TTC549 (cell line): ENCODE data around the gene SH2D4B.

Experiments used
- FAIRE-seq: peaks from 2 replicates; lab custom pipeline; 2012; peaks lifted over from hg19 to GRCh38; lab: Jason Lieb, UNC

SH2D4B gene

DNA sequence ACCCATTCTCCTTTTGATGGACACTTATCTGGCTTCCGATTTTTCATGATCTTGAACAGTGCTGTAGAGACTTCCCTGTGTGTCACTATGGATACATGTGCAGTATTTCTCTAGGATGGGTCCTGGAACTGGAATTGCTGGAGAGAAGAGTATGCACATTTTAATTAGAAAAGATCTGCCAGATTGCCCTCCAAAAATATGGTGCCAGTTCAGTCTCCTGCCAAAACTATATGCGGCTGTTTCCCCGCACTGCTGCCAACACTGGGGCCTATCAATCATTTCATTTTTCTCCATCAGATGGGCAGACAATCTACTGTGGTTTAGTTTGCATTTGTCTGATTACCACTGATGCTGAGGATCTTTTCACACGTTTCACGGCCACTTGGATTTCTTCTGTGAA, 105.0 kb downstream of the SH2D4B start:
- no peak for FAIRE-seq

DNA sequence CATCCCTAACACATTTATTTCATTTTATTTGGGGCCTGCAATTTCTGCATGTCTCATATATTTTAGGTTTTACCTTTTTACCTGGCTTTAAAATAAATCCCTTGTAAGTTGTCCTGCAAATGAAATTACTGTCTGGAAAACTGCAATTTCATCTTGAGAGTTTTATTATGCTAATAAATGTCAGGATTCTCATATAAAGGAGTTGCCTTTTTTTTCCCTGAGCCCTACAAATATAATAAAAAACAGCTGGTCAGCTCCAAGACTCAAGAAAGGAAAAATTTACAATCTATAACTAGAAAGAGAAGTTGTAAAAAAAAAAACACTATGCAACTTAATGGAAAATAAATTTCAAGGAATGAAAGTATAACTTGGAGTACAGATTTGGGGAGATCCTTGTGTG, 108.7 kb downstream of the SH2D4B start:
- FAIRE-seq: no peak

DNA sequence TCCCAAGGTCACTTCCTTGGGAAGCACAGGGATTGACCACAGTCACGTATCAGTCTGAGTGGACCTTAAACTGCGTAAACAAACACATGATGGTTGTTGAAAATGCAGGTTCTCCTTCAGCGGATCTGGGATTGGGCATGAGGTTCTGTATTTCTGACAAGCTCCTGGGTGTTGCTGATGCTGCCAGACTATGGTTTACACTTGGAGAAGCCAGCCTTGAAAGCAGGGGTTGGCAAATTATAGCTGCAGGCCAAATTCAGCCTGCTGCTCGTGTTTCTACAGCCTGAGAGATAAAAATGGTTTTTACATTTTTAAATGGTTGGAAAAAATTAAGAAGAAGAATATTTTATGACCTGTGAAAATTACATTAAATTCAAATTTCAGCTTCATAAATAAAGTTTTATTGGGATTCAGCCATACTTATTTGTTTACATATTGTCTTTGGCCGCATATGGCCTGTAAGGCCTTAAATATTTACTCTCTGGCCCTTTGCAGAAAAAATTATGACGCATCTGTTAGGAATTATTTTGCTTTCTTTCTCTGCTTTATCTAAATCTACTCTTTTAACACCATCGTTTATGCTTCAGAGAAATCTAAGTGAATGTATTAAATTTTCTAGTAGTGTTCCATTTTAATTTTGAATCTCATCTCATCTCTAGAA, 109.6 kb downstream of the SH2D4B start:
- FAIRE-seq: no peak

DNA sequence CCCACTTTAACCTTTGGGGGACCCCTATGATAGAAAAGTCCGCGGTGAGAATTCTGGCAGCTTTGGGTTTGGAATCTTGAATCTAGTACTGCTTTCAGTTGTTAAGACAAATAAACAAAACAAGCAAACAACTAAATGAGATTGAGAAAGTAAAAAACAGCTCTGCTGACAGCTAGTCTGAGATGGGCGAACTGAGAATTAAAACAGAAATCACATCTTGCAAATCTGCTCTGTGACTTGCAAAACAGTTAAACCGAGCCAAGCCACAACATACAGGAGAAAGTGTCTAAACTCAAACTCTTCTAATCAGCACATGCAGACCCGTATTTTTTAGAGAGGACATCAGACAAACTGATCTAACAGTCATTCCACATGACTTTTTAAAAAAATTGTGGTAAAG, 110.4 kb downstream of the SH2D4B start:
- FAIRE-seq: no peak

DNA sequence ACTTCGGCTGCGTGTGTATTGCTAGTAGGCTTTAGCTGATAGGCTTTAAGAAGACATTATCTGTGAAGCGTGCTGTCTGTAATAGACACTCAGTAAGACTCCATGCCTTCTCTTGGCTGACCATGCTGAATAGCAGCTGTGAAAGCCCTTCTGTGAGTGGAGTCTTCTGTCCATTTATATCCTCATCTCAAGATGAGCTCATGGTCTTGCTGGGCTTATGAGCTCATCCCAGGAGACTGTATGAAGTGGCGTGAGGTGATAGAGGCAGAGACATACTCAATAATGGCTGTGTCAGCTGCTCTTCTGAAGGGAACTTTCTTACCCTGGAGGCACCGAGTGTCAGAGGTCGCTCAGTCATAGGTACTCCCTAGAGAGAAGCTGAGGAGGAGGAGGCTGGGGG, 111.5 kb downstream of the SH2D4B start:
- FAIRE-seq: no peak

DNA sequence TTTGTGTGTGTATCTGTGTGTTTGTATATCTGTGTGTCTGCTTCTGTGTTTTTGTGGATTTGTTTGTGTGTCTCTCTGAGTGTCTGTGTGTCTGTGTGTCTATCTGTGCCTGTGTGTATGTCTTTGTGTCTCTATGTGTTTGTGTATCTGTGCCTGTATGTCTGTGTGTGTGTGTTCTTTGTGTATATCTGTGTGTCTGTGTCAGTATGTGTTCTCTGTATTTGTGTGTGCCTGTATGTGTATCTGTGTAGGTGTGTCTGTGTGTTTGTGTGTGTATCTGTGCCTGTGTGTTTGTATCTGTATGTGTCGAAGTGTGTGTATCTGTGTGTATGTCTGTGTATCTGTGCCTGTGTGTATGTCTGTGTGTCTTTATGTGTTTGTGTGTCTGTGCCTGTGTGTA, 118.2 kb downstream of the SH2D4B start:
- no peak for FAIRE-seq

DNA sequence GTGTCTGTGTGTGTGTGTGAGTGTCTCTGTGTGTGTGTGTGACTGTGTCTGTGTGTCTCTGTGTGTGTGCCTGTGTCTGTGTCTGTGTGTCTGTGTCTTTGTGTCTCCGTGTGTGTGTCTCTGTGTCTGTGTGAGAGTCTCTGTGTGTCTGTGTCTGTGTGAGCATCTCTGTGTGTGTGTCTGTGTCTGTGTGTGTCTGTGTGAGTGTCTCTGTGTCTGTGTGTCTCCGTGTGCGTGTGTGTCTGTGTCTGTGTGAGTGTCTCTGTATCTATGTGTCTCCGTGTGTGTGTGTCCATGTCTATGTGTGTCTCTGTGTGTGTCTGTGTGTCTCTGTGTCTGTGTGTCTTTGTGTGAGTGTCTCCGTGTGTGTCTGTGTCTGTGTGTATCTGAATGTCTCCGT, 120.4 kb downstream of the SH2D4B start:
- FAIRE-seq: no peak

DNA sequence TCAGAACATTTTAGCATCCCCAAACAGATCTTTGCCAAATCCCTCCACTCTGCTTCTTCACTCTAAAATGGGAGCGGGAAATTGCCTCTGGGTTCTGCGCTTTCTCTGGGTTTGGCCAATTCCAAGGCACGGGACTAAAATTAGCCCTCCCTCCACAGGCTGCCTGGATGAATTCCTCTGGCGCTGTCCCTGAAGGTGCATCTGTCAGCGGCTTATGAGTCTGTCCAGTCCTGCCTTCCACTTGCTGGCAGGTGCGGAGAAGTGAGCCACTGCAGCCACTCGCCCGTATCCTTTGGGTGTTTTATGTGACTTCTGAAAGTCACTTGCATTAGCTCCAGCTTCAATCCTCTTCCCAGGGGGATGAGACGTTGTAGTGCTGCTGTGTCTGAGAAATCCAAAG, 121.6 kb downstream of the SH2D4B start:
- no peak for FAIRE-seq

DNA sequence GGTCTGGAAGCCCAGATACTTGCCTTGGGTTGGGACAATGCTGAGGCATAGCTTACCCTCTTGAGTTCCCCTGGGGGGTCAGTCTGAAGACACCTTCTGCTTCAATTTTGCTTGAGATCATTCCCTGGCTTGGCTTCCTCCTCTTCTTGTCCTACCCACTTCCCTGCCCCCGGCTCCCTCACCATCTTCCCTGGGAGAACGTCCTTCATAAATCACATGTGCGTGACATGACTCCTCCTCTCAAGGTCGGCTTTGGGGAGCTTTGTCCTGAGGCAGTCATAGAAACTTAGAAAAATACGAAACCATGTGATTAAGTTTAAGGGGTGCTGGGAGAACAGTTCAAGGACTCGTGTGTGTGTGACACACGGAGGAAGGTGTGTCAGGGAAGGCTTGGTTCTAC, 122.6 kb downstream of the SH2D4B start:
- no peak for FAIRE-seq

DNA sequence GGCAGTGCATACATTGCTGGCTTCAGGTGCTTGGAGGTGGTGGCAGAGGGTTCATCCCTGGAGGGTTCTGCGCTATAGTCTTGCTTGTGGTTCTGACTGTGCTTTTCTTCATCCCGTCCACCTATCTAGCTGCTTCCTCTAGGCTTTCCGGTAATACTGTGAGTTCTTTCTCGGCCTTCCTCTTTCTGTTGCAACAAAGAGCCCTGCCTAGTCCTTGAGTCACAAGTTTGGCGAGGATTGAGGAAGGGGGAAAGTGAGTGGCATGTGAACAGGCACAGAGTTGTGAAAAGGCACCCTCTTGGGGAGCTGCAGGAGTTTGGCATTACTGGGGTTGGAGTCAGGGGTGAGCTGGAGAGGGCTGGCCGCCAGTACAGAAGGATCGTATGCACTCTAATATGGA, 123.0 kb downstream of the SH2D4B start:
- no peak for FAIRE-seq

DNA sequence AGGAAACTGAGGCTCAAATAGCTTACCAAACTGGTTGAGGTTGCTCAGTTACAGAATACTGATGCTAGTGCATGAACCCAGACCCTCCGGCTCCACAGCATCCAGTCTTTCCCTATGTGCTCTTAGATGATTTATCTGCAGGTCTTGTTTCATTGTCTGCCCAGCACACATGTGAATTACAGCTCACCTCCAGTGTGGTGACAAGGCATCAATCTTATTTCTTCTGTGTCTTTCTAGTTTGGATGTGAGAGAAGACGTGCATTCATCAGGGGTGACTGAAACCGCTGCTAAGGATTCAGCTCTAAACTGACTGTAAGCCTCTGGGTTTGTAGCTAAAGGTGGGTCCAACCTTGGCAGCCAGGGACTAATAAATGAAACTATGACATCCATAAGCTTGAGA, 123.8 kb downstream of the SH2D4B start:
- FAIRE-seq: no peak

DNA sequence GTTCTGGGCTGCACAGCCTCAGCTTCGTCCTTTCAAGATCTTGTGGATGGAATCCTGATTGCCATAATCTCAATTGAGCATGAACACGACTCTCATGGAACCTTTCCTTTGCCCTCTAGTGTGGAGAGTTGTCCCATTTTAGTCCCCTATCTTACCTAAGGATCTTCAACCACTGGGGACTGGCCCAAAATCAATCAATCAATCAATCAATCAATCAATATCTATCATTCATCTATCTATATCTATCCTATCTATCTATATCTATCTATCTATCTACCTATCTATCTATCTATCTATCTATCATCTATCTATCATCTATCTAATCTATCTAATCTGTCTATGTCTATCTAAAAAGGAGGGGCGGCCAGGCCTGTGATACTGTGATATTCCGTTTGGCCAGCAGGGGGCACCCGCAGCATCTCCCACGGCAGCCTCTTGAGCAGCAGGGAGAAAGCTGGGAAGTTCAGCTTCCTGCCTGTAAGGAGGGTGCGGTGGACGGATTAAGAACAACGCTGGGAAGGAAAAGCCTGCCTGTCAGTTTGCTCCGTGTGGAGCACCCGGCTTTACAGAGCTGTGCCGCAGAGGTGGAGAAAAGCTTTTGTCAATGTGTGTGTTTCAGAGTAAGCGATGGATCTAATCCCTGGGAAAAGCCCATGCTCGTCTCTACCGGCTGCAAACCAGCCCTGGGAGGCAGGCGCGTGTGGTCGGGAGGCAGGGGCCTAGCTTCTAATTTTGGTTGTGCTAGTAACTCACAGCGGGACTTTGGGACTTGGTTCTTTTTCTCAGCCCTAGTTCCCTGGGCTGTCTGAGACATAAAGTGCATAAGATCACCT, 124.9 kb downstream of the SH2D4B start:
- FAIRE-seq: no peak

DNA sequence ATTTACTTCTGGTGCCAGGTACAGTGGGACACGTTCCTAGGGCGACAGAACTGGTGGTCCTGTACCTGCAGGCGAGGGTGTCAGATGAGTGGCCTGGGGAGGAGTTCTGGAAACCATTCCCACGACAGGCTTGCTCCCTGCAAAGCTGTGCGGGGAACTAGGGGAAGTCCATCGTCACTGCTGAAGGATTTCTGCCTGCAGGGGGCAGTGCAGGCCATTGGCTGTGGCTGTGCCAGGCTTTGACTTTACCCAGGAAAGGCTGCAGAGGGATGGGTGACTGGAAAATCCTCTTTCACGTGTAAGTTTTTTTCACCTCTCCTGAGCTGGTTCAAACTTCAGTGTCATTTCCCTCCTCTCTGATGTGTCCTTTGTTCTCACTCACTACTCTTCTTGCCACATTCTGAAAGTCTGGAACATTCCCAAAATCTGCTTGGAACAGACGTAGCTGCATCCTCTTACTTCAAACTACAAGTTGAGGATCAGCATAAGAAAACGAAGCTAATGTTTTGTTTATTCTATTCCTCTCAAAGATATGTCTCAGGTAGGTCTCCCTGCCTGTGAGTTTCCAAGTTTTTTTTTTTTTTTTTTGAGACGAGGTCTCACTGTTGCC, 126.5 kb downstream of the SH2D4B start:
- FAIRE-seq: no peak

DNA sequence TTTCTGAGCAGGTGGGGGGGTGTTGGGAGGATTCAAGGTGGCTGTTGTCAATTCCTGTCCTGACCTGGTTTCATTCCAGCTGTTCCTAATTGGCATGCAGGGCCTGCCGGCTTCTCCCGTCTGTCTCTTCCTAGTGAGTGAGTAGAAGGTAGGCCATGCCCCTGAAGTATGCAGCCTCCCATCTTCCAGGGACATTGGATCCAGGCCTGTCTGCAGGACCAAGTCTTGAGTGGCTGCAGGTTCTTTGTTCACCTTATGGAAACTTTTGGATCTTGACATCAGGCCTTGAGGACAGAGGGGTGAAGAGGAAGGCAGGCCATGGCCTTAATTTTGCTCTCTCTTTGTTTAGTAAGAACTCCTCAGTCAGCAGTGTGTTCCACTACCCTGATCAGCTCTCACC, 131.8 kb downstream of the SH2D4B start:
- no peak for FAIRE-seq

DNA sequence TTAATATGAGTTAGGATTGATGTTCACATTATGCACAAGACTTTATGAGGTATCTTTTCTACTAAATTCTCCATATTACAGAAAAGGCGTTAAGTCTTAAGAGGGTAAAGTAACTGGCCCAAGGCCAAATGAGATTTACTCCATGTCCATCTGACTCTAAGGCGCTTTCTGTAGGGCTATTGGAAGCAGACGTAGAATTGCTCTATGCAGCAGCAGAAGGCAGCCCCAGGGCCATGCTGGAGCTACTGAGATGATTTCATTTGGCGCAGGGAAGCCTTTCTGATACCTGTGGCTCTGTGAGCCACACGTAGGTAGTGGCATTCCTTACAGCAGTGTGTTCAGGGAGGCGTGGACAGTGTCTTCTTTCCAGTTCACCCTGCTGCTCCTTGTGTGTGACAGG, 133.1 kb downstream of the SH2D4B start:
- FAIRE-seq: no peak

DNA sequence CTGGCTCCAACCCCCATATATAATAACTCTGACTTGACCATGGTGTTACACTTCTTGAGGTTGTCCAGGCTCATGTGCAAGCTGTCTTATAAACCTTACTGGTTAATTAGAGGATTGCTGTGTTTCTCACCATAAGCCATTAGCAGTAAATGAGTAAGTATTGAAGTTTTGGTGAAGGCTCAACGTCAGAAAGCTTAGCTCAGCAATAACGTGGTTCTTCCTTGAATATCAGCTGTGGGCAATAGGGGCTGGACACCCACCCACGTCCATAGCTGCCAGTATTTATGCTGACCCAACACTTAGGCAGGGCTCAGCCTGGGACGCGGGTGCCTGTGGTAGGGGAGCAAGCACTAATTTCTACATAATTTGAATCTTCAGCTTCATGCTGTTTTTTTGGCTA, 134.1 kb downstream of the SH2D4B start:
- no peak for FAIRE-seq

DNA sequence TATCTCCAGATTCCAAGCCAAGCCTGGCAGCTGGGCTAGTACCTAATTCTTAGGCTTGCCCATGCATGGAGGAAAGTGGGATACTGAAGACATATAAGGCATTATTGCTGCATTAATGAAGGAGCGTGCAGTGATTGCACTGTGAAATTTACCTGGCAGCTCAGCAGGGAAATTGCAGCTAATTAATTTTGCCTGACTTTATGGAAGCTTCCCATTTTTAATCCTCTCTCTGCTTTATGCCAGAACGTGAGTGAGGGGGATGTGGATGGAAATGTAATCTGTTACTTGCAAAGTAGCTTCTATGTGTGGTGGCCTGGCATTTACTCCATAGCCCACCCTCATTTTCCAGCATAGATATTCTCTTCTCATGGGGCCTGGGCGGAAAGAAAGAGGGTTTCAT, 134.9 kb downstream of the SH2D4B start:
- FAIRE-seq: no peak

DNA sequence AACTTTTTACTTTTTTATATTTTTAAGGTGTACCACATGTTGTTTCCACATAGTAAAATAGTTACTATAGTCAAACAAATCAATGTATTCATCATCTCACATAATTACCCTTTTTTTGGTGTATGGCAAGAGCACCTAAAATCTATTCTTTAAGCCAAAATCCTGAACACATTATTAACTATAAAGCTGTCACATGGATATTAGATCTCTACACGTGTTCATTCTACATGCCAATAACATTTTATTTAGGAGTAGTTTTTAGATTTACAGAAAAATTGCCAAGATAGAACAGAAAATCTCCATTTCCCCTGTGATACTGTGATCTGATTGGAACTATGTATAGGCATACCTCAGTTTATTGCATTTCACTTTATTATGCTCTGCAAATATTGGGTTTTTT, 137.1 kb downstream of the SH2D4B start:
- no peak for FAIRE-seq

DNA sequence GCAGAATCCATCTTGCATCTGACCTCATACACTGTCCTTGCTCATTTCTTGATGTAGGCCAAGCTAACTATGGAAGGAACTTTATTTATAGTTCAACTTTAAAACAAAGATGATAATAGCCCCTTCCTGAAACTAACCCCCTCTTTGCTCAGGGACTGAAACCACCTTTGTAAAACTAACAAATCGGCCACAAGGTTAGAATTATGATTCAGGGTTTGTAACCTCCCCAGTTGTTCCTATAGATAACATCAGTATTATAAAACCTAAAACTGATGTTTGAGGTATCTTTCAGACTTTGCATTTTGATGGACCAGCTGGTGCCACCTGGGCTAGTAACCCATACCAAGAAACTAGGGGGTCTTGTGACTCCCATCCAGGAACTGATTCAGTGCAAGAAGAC, 143.4 kb downstream of the SH2D4B start:
- no peak for FAIRE-seq

DNA sequence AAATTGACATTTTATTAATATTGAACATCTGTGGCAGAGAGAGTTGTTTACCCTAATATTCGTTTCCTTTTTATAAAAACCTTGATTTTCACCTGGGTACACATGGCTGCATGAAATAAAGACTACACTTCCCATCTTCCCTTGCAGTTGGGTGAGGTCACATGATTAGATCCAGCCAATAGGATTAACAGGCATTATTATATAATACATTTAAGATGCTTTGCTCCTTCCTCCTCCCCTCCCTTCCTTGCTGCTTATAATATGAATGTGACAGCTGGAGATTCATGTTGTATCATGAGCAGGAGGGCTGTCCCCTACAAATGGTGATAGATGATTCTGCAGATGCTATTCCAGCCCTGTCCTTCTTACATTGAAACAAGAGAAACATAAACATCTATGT, 146.6 kb downstream of the SH2D4B start:
- FAIRE-seq: peak; percentile 3

DNA sequence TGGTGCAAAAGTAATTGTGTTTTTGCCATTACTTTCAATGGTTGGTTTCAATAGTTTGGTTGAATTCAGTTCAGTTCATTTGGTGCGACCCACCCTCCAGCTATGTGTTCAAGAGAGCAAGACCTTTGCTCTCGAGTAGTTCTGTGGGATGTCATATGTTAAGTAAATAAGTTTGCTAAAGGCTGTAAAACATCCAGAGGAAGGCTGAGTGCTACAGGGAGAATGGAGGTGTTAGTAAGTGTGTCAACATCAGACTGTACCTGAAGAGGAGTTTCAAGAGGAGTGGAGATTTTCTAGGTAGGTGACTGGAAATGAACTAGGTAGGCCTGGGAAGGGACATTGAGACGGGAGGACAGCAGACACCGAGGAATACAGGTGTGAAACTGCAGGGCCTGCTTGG, 147.7 kb downstream of the SH2D4B start:
- FAIRE-seq: no peak

DNA sequence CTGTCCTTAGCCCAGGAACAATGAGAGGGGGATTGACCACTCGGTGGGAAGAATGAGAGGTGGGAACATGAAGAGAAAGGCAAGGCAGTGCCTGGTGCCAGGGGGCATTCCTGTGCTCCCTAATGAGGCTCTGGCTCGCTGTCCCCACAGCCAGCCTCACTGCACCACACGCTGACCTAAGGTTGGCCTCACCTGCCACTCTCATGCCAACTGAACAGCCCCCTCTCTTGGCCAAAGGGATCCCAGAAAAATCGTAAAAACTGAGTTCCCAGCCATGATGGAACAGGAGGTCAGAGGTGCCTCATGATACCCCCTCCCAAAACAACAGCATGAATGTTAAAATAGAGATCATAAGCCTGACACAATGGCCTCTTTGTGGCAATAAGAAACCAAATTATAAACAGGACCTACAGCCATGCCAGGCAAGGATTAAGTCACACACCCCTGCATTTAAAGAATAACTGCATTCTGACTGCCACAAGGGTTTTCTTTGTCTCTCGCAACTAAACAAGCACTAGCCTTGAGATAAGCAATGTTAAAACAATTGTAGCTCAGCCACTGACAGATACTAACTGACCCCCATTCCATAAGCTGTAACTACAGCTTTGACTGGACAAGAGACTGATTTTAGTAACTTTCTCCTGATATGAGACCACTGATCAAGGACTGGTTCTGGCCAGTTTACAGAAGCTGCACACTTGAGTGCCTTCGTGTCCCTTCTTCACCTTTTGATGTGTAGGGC, 149.2 kb downstream of the SH2D4B start:
- no peak for FAIRE-seq

DNA sequence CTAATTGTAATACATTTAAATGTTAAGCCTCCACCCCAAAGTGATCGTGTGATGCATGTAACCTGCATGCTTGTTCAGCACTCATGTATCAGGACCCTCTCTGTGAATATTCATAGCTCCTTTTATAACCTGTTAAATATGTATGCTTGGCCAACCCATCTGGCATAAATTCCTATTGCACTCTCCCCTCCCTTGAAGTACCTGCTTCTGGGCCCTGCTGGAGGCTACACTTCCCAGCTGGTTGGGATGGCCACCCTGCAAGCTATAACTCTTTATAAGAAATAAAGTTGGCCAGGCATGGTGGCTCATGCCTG, 149.7 kb downstream of the SH2D4B start:
- no peak for FAIRE-seq
